ENCODE data around the gene SMIM27. TPM values are rescaled to one million over a fixed set of nuclear protein-coding genes. Genes with fewer than 3 reads are reported as not detected.

The SMIM27 gene
- total and polyA plus RNA-seq, 2 of the 13 experiments (the other 11 are each of a cell fraction or from before 2014, with no cell fraction given): 17.9 to 19.0 TPM

DNA sequence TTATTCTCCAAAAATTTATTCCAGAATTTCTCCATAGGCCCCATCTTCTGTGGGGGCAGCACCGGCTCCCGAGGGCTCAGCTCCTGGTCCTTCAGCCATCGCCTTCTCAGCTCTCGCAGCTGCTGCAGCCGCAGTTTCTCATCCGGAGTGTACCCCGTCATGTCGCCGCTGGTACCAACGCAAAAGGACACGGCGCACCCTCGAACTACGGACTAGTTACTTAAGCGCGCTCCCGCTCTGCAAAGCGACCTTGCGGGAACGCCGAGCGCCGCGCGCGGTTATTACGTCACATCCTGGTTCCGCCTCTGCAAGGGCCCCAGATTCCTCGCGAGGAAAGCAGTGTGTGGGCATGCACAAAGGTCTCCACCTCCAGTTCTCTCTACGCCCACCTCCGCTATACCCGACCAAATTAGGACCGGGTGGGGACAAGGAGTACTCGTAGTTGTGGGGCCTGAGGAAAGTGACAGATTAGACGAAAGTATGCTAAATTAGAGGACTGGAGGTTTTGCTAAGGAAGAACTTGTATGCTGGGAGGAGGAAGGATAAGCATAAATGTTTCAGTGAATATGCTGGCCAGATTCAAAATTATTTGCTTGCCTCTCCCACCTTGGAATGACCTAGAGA lies 20.9 kb downstream of the SMIM27 start, which contains the start of gene NDUFB6 (continued):
- TF ChIP-seq, protein P1, sequence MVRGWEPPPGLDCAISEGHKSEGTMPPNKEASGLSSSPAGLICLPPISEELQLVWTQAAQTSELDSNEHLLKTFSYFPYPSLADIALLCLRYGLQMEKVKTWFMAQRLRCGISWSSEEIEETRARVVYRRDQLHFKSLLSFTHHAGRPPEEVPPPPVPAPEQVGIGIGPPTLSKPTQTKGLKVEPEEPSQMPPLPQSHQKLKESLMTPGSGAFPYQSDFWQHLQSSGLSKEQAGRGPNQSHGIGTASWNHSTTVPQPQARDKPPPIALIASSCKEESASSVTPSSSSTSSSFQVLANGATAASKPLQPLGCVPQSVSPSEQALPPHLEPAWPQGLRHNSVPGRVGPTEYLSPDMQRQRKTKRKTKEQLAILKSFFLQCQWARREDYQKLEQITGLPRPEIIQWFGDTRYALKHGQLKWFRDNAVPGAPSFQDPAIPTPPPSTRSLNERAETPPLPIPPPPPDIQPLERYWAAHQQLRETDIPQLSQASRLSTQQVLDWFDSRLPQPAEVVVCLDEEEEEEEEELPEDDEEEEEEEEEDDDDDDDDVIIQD (CRISPR knock-in tag; IDR thresholded peaks at IDR 0.05; ENCODE audit: low read depth): peak; percentile 52; the same call in 1 of the 2 replicates
- TF ChIP-seq ZNF232 (CRISPR knock-in tag; IDR thresholded peaks at IDR 0.05; ENCODE audit: borderline replicate concordance): peak; percentile 73; the same call in 1 of the 2 replicates
- peak; percentile 77; the same call in 1 of the 2 replicates for TF ChIP-seq ZNF572 (CRISPR knock-in tag; IDR thresholded peaks at IDR 0.05)
- TF ChIP-seq SRY (CRISPR knock-in tag; IDR thresholded peaks at IDR 0.05): peak; percentile 81
- TF ChIP-seq NR2F1 (CRISPR knock-in tag; IDR thresholded peaks at IDR 0.05): peak in 1 of 2 experiments; percentile 25; a peak in 1 of 4 replicates
- peak; percentile 45; the same call in 1 of the 2 replicates for TF ChIP-seq TSC22D2 (CRISPR knock-in tag; IDR thresholded peaks at IDR 0.05; ENCODE audit: borderline replicate concordance)
- peak; percentile 51; the same call in 1 of the 2 replicates for TF ChIP-seq SP5 (CRISPR knock-in tag; IDR thresholded peaks at IDR 0.05; ENCODE audit: borderline replicate concordance, low read depth)
- no peak for TF ChIP-seq THYN1 (CRISPR knock-in tag; IDR thresholded peaks at IDR 0.05; ENCODE audit: borderline replicate concordance, low read depth)
- TF ChIP-seq EHMT2 (IDR thresholded peaks at IDR 0.05; ENCODE audit: borderline replicate concordance, low read depth, low read length): no peak
- peak; percentile 75 for TF ChIP-seq ZBTB21 (CRISPR knock-in tag; IDR thresholded peaks at IDR 0.05)
- no peak for TF ChIP-seq ZNF724P (CRISPR knock-in tag; IDR thresholded peaks at IDR 0.05; ENCODE audit: borderline replicate concordance)
- TF ChIP-seq, protein P2, sequence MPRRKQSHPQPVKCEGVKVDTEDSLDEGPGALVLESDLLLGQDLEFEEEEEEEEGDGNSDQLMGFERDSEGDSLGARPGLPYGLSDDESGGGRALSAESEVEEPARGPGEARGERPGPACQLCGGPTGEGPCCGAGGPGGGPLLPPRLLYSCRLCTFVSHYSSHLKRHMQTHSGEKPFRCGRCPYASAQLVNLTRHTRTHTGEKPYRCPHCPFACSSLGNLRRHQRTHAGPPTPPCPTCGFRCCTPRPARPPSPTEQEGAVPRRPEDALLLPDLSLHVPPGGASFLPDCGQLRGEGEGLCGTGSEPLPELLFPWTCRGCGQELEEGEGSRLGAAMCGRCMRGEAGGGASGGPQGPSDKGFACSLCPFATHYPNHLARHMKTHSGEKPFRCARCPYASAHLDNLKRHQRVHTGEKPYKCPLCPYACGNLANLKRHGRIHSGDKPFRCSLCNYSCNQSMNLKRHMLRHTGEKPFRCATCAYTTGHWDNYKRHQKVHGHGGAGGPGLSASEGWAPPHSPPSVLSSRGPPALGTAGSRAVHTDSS (CRISPR knock-in tag; conservative IDR thresholded peaks at IDR 0.05): no peak
- no peak for TF ChIP-seq RBAK (CRISPR knock-in tag; IDR thresholded peaks at IDR 0.05)
- TF ChIP-seq FOXA3 (CRISPR knock-in tag; IDR thresholded peaks at IDR 0.05): peak; percentile 53
- TF ChIP-seq, protein P3, sequence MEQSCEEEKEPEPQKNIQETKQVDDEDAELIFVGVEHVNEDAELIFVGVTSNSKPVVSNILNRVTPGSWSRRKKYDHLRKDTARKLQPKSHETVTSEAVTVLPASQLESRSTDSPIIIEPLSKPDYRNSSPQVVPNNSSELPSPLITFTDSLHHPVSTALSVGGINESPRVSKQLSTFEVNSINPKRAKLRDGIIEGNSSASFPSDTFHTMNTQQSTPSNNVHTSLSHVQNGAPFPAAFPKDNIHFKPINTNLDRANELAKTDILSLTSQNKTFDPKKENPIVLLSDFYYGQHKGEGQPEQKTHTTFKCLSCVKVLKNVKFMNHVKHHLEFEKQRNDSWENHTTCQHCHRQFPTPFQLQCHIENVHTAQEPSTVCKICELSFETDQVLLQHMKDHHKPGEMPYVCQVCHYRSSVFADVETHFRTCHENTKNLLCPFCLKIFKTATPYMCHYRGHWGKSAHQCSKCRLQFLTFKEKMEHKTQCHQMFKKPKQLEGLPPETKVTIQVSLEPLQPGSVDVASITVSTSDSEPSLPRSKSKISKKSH (CRISPR knock-in tag; IDR thresholded peaks at IDR 0.05; ENCODE audit: borderline replicate concordance): peak; percentile 69; the same call in 1 of the 2 replicates
- TF ChIP-seq, protein P4, sequence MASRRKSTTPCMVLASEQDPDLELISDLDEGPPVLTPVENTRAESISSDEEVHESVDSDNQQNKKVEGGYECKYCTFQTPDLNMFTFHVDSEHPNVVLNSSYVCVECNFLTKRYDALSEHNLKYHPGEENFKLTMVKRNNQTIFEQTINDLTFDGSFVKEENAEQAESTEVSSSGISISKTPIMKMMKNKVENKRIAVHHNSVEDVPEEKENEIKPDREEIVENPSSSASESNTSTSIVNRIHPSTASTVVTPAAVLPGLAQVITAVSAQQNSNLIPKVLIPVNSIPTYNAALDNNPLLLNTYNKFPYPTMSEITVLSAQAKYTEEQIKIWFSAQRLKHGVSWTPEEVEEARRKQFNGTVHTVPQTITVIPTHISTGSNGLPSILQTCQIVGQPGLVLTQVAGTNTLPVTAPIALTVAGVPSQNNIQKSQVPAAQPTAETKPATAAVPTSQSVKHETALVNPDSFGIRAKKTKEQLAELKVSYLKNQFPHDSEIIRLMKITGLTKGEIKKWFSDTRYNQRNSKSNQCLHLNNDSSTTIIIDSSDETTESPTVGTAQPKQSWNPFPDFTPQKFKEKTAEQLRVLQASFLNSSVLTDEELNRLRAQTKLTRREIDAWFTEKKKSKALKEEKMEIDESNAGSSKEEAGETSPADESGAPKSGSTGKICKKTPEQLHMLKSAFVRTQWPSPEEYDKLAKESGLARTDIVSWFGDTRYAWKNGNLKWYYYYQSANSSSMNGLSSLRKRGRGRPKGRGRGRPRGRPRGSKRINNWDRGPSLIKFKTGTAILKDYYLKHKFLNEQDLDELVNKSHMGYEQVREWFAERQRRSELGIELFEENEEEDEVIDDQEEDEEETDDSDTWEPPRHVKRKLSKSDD (CRISPR knock-in tag; IDR thresholded peaks at IDR 0.05; ENCODE audit: low read depth): 0 out of 2 replicates have a peak, but pooled peaks have one; percentile 51
- TF ChIP-seq, protein P5, sequence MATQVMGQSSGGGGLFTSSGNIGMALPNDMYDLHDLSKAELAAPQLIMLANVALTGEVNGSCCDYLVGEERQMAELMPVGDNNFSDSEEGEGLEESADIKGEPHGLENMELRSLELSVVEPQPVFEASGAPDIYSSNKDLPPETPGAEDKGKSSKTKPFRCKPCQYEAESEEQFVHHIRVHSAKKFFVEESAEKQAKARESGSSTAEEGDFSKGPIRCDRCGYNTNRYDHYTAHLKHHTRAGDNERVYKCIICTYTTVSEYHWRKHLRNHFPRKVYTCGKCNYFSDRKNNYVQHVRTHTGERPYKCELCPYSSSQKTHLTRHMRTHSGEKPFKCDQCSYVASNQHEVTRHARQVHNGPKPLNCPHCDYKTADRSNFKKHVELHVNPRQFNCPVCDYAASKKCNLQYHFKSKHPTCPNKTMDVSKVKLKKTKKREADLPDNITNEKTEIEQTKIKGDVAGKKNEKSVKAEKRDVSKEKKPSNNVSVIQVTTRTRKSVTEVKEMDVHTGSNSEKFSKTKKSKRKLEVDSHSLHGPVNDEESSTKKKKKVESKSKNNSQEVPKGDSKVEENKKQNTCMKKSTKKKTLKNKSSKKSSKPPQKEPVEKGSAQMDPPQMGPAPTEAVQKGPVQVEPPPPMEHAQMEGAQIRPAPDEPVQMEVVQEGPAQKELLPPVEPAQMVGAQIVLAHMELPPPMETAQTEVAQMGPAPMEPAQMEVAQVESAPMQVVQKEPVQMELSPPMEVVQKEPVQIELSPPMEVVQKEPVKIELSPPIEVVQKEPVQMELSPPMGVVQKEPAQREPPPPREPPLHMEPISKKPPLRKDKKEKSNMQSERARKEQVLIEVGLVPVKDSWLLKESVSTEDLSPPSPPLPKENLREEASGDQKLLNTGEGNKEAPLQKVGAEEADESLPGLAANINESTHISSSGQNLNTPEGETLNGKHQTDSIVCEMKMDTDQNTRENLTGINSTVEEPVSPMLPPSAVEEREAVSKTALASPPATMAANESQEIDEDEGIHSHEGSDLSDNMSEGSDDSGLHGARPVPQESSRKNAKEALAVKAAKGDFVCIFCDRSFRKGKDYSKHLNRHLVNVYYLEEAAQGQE (IDR thresholded peaks at IDR 0.05; ENCODE audit: borderline replicate concordance in 1 of 2, low read depth in 1 of 2, low read length in 2 of 2): 0 out of 4 replicates have a peak, but pooled peaks of 1 of the 2 experiments have one; percentile 42

Data from HepG2 (cell line).